H9 (cell line): Measurements from ENCODE around the gene EID1. TPM values are rescaled to one million over a fixed set of nuclear protein-coding genes. Genes with fewer than 3 reads are reported as not detected.

Experiments used
- DNase-seq: peaks from one replicate; pipeline ENCODE4 v3.0.0-alpha.2; 2017
- H2AFZ ChIP-seq: one replicate; pipeline ENCODE4 v1.6.1; 2013; ENCODE audit warnings: mild to moderate bottlenecking, low read length, control low read depth, moderate library complexity
- H2AK5ac ChIP-seq: 2 replicates; pipeline ENCODE4 v1.6.1; 2013; ENCODE audit warnings: low read length, control low read depth, mixed read lengths; ENCODE audit not compliant: insufficient read length
- H2BK120ac ChIP-seq: one replicate; pipeline ENCODE4 v1.6.1; 2013; ENCODE audit warnings: low read depth, mild to moderate bottlenecking, low read length, control low read depth, inconsistent platforms; ENCODE audit not compliant: poor library complexity, severe bottlenecking
- H2BK12ac ChIP-seq: 2 replicates; pipeline ENCODE4 v1.6.1; 2013; ENCODE audit warnings: low read length, control low read depth, mixed read lengths, low read depth; ENCODE audit not compliant: insufficient read length
- H2BK15ac ChIP-seq: 2 replicates; pipeline ENCODE4 v1.6.1; 2013; ENCODE audit warnings: low read depth, low read length, control low read depth
- H2BK20ac ChIP-seq: one replicate; pipeline ENCODE4 v1.6.1; 2013; ENCODE audit warnings: low read depth, mild to moderate bottlenecking, low read length, control low read depth, inconsistent platforms; ENCODE audit not compliant: poor library complexity, severe bottlenecking
- H2BK5ac ChIP-seq: 2 replicates; pipeline ENCODE4 v1.6.1; 2013; ENCODE audit warnings: low read length, control low read depth, mixed read lengths; ENCODE audit not compliant: insufficient read length
- H3K14ac ChIP-seq: 2 replicates; pipeline ENCODE4 v1.6.1; 2013; ENCODE audit warnings: low read length, control low read depth; ENCODE audit not compliant: insufficient read depth
- H3K18ac ChIP-seq: 2 replicates; pipeline ENCODE4 v1.6.1; 2013; ENCODE audit warnings: low read depth, mild to moderate bottlenecking, mixed read lengths, low read length, control low read depth; ENCODE audit not compliant: insufficient read length
- H3K23ac ChIP-seq: 2 replicates; pipeline ENCODE4 v1.6.1; 2013; ENCODE audit warnings: low read length, control low read depth, mixed read lengths, low read depth; ENCODE audit not compliant: insufficient read length
- H3K23me2 ChIP-seq: 2 replicates; pipeline ENCODE4 v1.6.1; 2013; ENCODE audit warnings: low read depth, mild to moderate bottlenecking, mixed read lengths, low read length, control low read depth; ENCODE audit not compliant: insufficient read length, poor library complexity, severe bottlenecking
- H3K27ac ChIP-seq: 2 replicates; pipeline ENCODE4 v1.5.1; 2013; ENCODE audit warnings: low read length, control low read depth, mixed read lengths, low read depth; ENCODE audit not compliant: insufficient read length
- H3K27me3 ChIP-seq: 2 replicates; pipeline ENCODE4 v1.6.1; 2013; ENCODE audit warnings: low read length, control low read depth, inconsistent platforms; ENCODE audit not compliant: insufficient read depth
- H3K4ac ChIP-seq: 2 replicates; pipeline ENCODE4 v1.6.1; 2013; ENCODE audit warnings: low read depth, mild to moderate bottlenecking, control low read depth, inconsistent platforms, low read length, moderate library complexity
- H3K4me1 ChIP-seq: 2 replicates; pipeline ENCODE4 v1.6.1; 2013; ENCODE audit warnings: low read length, control low read depth, inconsistent platforms; ENCODE audit not compliant: insufficient read depth
- H3K4me2 ChIP-seq: 2 replicates; pipeline ENCODE4 v1.6.1; 2013; ENCODE audit warnings: low read length, control low read depth, mixed read lengths; ENCODE audit not compliant: insufficient read length, insufficient read depth
- H3K56ac ChIP-seq: 2 replicates; pipeline ENCODE4 v1.6.1; 2013; ENCODE audit warnings: low read depth, mild to moderate bottlenecking, mixed read lengths, low read length, control low read depth; ENCODE audit not compliant: insufficient read length
- H3K79me1 ChIP-seq: 2 replicates; pipeline ENCODE4 v1.6.1; 2013; ENCODE audit warnings: low read depth, mild to moderate bottlenecking, moderate library complexity, low read length, control low read depth, inconsistent platforms; ENCODE audit not compliant: insufficient read depth, poor library complexity, severe bottlenecking
- H3K79me2 ChIP-seq: 2 replicates; pipeline ENCODE4 v1.6.1; 2013; ENCODE audit warnings: low read length, control low read depth, inconsistent platforms; ENCODE audit not compliant: insufficient read depth
- H3K9ac ChIP-seq: 2 replicates; pipeline ENCODE4 v1.6.1; 2013; ENCODE audit warnings: low read length, control low read depth, mixed read lengths; ENCODE audit not compliant: insufficient read length; ENCODE audit errors: extremely low read depth
- H3K9me3 ChIP-seq: one replicate; pipeline ENCODE4 v1.6.1; 2013; ENCODE audit warnings: low read depth, low read length, inconsistent platforms; ENCODE audit not compliant: control insufficient read depth
- H3T11ph ChIP-seq: one replicate; pipeline ENCODE4 v1.6.1; 2013; ENCODE audit warnings: mild to moderate bottlenecking, low read length, control low read depth, inconsistent platforms
- H4K20me1 ChIP-seq: one replicate; pipeline ENCODE4 v1.6.1; 2013; ENCODE audit not compliant: control insufficient read depth, insufficient read length, insufficient read depth
- H4K5ac ChIP-seq: 2 replicates; pipeline ENCODE4 v1.6.1; 2013; ENCODE audit warnings: low read depth, mild to moderate bottlenecking, mixed read lengths, low read length, control low read depth; ENCODE audit not compliant: insufficient read length
- H4K8ac ChIP-seq: replicated peaks from 2 replicates; pipeline ENCODE4 v1.6.1; 2013; ENCODE audit warnings: low read length, control low read depth, mixed read lengths, low read depth; ENCODE audit not compliant: insufficient read length
- H4K91ac ChIP-seq: 2 replicates; pipeline ENCODE4 v1.6.1; 2013; ENCODE audit warnings: low read depth, mild to moderate bottlenecking, moderate library complexity, mixed read lengths, low read length, control low read depth; ENCODE audit not compliant: insufficient read length
- H3K27ac Mint-ChIP-seq, 3 experiments: 2 replicates in 2 of 3; 3 replicates in 1 of 3; pipeline ENCODE4 v1.8.0; 2020 to 2021; ENCODE audit warnings: mixed read lengths in 3 of 3, mild to moderate bottlenecking in 1 of 3, moderate library complexity in 1 of 3
- H3K27me3 Mint-ChIP-seq: 2 replicates; pipeline ENCODE4 v1.8.0; 2021; ENCODE audit warnings: low read depth, mild to moderate bottlenecking, moderate library complexity, mixed read lengths
- H3K36me3 Mint-ChIP-seq, 3 experiments: 2 replicates in 2 of 3; 3 replicates in 1 of 3; pipeline ENCODE4 v1.8.0; 2020 to 2021; ENCODE audit warnings: low read depth in 3 of 3, mixed read lengths in 3 of 3; ENCODE audit not compliant: insufficient read depth in 1 of 3
- H3K4me1 Mint-ChIP-seq, 2 experiments: 2 replicates each; pipeline ENCODE4 v1.8.0; 2020; ENCODE audit warnings: mixed read lengths in 2 of 2
- H3K4me3 Mint-ChIP-seq, 2 experiments: 2 replicates in 1 of 2; 3 replicates in 1 of 2; pipeline ENCODE4 v1.8.0; 2020 to 2021; ENCODE audit warnings: mild to moderate bottlenecking in 2 of 2, mixed read lengths in 2 of 2, moderate library complexity in 1 of 2
- H3K9me3 Mint-ChIP-seq, 2 experiments: 2 replicates in 1 of 2; 3 replicates in 1 of 2; pipeline ENCODE4 v1.8.0; 2020; ENCODE audit warnings: mild to moderate bottlenecking in 2 of 2, mixed read lengths in 2 of 2, moderate library complexity in 1 of 2
- CTCF ChIP-seq: fragments of 200-600 bp; sonication (generic); conservative IDR thresholded peaks from 3 replicates; pipeline ENCODE4 v1.8.0; 2021; ENCODE audit warnings: antibody characterized with exemption, mild to moderate bottlenecking
- total RNA-seq: library from RNA; stranded (reverse); gene quantifications from 2 replicates; pipeline ENCODE4 v1.2.1, GENCODE V29; 2021

Gene EID1
- total RNA-seq, 1 experiment from 2014 or later, result 113 TPM

- Histone ChIP-seq H4K91ac (no peak overlapping the region), H2AK5ac (no peak overlapping the region), H3K4me1 (no peaks in the 10 kb centered on the region), H3K27me3 (no peaks in the 10 kb centered on the region), H2BK15ac (no peak overlapping the region), H3K79me2 (no peaks in the 10 kb centered on the region), H4K5ac (no peak overlapping the region), H3K23ac (no peak overlapping the region), H3K23me2 (no peaks in the 10 kb centered on the region), H3K4ac (no peak overlapping the region), H4K20me1 (no peaks in the 10 kb centered on the region), H3K79me1 (no peaks in the 10 kb centered on the region), H4K8ac (no peak overlapping the region), H3K27ac (no peak overlapping the region), H3T11ph (no peak overlapping the region), H2BK12ac (no peak overlapping the region), H3K9me3 (no peaks in the 10 kb centered on the region), H2AFZ (no peak overlapping the region), H3K4me2 (no peak overlapping the region), H3K18ac (no peak overlapping the region), H2BK20ac (no peak overlapping the region), H3K56ac (no peak overlapping the region), H3K14ac (no peak overlapping the region), H2BK120ac (no peak overlapping the region), H3K9ac (no peak overlapping the region), H2BK5ac (no peak overlapping the region)
- H3K9me3 Mint-ChIP-seq, result no peaks in the 10 kb centered on the region
- no peak for DNase-seq
- TF ChIP-seq CTCF, result no peak
- no peaks in the 10 kb centered on the region for H3K36me3 Mint-ChIP-seq
- H3K27ac Mint-ChIP-seq, result no peak overlapping the region
- H3K27me3 Mint-ChIP-seq, result no peaks in the 10 kb centered on the region
- peaks cover 0 to 9% of the 10 kb centered on the region in 2 experiments; a peak in 3 of 4 replicates for H3K4me1 Mint-ChIP-seq
- H3K4me3 Mint-ChIP-seq, result no peak overlapping the region
Observed at GRCh38 chr15:48905216-48905615, 27.3 kb downstream of the EID1 start.
